ENCODE results near the gene GLRA3. TPM values are rescaled to one million over a fixed set of nuclear protein-coding genes. Genes with fewer than 3 reads are reported as not detected.

Gene GLRA3
- total and polyA plus RNA-seq, 2 experiments from 2014 or later, result 0.03 to 0.19 TPM

DNA sequence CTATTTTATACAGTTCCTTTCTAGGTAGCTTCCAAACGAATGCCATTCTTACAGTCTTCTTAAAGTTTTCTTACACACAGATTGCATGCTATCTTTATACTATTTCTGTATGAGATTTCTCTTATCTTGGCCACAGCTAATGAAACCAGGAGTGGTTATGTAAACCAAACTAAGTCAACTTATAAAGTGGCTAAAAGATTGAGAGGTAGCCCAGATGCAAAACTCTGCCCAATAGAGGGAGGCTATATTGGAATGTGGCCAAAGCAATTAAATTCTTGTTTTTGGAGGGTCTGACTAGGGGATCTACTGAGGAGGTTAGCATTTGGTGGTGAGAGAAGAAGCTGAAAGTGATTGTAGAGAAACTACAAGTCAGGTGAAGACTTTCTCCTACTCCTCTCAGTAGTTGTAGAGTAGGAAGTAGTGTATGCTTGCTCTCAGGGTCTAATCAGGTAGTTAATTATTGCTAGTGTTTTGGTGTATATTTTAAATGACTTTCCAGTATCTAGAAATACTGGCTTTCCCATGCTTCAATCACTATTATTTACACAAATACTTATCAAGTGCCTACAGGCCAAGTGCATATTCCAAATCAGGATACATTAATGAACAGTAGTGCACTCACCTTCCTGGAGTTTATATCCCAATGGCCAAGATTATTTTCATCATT lies 202.6 kb downstream of the GLRA3 start:
- Histone ChIP-seq H3K36me3 (ENCODE audit: insufficient read depth) (no peaks in the 10 kb centered on the region), H3K4me2 (no peak overlapping the region), H3K4me3 (no peak overlapping the region), H3K4me1 (ENCODE audit: insufficient read depth) (no peaks in the 10 kb centered on the region; the same call in 1 of the 2 replicates), H3K27ac (ENCODE audit: low read depth) (no peak overlapping the region), H2AFZ (no peak overlapping the region), H3K27me3 (ENCODE audit: insufficient read depth) (no peaks in the 10 kb centered on the region), H4K20me1 (replicated peaks; ENCODE audit: insufficient read depth) (no peaks in the 10 kb centered on the region), H3K9me2 (ENCODE audit: insufficient read depth) (no peaks in the 10 kb centered on the region; the same call in 1 of the 2 replicates), H3K79me2 (replicated peaks; ENCODE audit: insufficient read depth) (no peaks in the 10 kb centered on the region), H3F3A (replicated peaks; ENCODE audit: low read depth) (no peaks in the 10 kb centered on the region)
- H3K4me1 Mint-ChIP-seq, result no peaks in the 10 kb centered on the region; the same call in 2 of the 3 replicates
- no peak overlapping the region for H3K27ac Mint-ChIP-seq
- H3K36me3 Mint-ChIP-seq (ENCODE audit: low read depth), result no peaks in the 10 kb centered on the region
- no peak overlapping the region for H3K4me3 Mint-ChIP-seq
- DNase-seq (ENCODE audit: low spot score) (no peak), ATAC-seq (no peak)
- peaks cover 2% of the 10 kb centered on the region; the same call in 1 of the 3 replicates for H3K9me3 Mint-ChIP-seq
- TF ChIP-seq ZNF331 (CRISPR knock-in tag; IDR thresholded peaks at IDR 0.05; ENCODE audit: low read depth), result no peak
- TF ChIP-seq, protein P1, sequence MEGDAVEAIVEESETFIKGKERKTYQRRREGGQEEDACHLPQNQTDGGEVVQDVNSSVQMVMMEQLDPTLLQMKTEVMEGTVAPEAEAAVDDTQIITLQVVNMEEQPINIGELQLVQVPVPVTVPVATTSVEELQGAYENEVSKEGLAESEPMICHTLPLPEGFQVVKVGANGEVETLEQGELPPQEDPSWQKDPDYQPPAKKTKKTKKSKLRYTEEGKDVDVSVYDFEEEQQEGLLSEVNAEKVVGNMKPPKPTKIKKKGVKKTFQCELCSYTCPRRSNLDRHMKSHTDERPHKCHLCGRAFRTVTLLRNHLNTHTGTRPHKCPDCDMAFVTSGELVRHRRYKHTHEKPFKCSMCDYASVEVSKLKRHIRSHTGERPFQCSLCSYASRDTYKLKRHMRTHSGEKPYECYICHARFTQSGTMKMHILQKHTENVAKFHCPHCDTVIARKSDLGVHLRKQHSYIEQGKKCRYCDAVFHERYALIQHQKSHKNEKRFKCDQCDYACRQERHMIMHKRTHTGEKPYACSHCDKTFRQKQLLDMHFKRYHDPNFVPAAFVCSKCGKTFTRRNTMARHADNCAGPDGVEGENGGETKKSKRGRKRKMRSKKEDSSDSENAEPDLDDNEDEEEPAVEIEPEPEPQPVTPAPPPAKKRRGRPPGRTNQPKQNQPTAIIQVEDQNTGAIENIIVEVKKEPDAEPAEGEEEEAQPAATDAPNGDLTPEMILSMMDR (conservative IDR thresholded peaks at IDR 0.05; ENCODE audit: low read depth in 2 of 2), result no peak
- TF ChIP-seq ZNF114 (CRISPR knock-in tag; IDR thresholded peaks at IDR 0.05), result no peak
- TF ChIP-seq NANOG (IDR thresholded peaks at IDR 0.05; ENCODE audit: borderline replicate concordance), result no peak
- TF ChIP-seq STAT1 (IDR thresholded peaks at IDR 0.05; ENCODE audit: unreplicated experiment), result no peak
- TF ChIP-seq, protein P2, sequence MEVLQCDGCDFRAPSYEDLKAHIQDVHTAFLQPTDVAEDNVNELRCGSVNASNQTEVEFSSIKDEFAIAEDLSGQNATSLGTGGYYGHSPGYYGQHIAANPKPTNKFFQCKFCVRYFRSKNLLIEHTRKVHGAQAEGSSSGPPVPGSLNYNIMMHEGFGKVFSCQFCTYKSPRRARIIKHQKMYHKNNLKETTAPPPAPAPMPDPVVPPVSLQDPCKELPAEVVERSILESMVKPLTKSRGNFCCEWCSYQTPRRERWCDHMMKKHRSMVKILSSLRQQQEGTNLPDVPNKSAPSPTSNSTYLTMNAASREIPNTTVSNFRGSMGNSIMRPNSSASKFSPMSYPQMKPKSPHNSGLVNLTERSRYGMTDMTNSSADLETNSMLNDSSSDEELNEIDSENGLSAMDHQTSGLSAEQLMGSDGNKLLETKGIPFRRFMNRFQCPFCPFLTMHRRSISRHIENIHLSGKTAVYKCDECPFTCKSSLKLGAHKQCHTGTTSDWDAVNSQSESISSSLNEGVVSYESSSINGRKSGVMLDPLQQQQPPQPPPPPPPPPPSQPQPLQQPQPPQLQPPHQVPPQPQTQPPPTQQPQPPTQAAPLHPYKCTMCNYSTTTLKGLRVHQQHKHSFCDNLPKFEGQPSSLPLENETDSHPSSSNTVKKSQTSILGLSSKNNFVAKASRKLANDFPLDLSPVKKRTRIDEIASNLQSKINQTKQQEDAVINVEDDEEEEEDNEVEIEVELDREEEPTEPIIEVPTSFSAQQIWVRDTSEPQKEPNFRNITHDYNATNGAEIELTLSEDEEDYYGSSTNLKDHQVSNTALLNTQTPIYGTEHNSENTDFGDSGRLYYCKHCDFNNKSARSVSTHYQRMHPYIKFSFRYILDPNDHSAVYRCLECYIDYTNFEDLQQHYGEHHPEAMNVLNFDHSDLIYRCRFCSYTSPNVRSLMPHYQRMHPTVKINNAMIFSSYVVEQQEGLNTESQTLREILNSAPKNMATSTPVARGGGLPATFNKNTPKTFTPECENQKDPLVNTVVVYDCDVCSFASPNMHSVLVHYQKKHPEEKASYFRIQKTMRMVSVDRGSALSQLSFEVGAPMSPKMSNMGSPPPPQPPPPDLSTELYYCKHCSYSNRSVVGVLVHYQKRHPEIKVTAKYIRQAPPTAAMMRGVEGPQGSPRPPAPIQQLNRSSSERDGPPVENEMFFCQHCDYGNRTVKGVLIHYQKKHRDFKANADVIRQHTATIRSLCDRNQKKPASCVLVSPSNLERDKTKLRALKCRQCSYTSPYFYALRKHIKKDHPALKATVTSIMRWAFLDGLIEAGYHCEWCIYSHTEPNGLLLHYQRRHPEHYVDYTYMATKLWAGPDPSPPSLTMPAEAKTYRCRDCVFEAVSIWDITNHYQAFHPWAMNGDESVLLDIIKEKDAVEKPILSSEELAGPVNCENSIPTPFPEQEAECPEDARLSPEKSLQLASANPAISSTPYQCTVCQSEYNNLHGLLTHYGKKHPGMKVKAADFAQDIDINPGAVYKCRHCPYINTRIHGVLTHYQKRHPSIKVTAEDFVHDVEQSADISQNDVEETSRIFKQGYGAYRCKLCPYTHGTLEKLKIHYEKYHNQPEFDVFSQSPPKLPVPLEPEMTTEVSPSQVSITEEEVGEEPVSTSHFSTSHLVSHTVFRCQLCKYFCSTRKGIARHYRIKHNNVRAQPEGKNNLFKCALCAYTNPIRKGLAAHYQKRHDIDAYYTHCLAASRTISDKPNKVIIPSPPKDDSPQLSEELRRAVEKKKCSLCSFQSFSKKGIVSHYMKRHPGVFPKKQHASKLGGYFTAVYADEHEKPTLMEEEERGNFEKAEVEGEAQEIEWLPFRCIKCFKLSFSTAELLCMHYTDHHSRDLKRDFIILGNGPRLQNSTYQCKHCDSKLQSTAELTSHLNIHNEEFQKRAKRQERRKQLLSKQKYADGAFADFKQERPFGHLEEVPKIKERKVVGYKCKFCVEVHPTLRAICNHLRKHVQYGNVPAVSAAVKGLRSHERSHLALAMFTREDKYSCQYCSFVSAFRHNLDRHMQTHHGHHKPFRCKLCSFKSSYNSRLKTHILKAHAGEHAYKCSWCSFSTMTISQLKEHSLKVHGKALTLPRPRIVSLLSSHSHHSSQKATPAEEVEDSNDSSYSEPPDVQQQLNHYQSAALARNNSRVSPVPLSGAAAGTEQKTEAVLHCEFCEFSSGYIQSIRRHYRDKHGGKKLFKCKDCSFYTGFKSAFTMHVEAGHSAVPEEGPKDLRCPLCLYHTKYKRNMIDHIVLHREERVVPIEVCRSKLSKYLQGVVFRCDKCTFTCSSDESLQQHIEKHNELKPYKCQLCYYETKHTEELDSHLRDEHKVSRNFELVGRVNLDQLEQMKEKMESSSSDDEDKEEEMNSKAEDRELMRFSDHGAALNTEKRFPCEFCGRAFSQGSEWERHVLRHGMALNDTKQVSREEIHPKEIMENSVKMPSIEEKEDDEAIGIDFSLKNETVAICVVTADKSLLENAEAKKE (CRISPR knock-in tag; IDR thresholded peaks at IDR 0.05), result no peak
- no peak for TF ChIP-seq EZH2 (IDR thresholded peaks at IDR 0.05; ENCODE audit: low read depth, unreplicated experiment)
- no peak for TF ChIP-seq CREB1 (CRISPR knock-in tag; IDR thresholded peaks at IDR 0.05; ENCODE audit: low read depth)
- TF ChIP-seq, protein P3, sequence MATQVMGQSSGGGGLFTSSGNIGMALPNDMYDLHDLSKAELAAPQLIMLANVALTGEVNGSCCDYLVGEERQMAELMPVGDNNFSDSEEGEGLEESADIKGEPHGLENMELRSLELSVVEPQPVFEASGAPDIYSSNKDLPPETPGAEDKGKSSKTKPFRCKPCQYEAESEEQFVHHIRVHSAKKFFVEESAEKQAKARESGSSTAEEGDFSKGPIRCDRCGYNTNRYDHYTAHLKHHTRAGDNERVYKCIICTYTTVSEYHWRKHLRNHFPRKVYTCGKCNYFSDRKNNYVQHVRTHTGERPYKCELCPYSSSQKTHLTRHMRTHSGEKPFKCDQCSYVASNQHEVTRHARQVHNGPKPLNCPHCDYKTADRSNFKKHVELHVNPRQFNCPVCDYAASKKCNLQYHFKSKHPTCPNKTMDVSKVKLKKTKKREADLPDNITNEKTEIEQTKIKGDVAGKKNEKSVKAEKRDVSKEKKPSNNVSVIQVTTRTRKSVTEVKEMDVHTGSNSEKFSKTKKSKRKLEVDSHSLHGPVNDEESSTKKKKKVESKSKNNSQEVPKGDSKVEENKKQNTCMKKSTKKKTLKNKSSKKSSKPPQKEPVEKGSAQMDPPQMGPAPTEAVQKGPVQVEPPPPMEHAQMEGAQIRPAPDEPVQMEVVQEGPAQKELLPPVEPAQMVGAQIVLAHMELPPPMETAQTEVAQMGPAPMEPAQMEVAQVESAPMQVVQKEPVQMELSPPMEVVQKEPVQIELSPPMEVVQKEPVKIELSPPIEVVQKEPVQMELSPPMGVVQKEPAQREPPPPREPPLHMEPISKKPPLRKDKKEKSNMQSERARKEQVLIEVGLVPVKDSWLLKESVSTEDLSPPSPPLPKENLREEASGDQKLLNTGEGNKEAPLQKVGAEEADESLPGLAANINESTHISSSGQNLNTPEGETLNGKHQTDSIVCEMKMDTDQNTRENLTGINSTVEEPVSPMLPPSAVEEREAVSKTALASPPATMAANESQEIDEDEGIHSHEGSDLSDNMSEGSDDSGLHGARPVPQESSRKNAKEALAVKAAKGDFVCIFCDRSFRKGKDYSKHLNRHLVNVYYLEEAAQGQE (IDR thresholded peaks at IDR 0.05; ENCODE audit: unreplicated experiment), result no peak
- no peak for TF ChIP-seq JUNB (IDR thresholded peaks at IDR 0.05; ENCODE audit: unreplicated experiment)
- TF ChIP-seq EZH2phosphoT487 (IDR thresholded peaks at IDR 0.05; ENCODE audit: unreplicated experiment), result no peak
- TF ChIP-seq POLR2AphosphoS5 (IDR thresholded peaks at IDR 0.05; ENCODE audit: low read depth), result no peak
- TF ChIP-seq, protein P4, sequence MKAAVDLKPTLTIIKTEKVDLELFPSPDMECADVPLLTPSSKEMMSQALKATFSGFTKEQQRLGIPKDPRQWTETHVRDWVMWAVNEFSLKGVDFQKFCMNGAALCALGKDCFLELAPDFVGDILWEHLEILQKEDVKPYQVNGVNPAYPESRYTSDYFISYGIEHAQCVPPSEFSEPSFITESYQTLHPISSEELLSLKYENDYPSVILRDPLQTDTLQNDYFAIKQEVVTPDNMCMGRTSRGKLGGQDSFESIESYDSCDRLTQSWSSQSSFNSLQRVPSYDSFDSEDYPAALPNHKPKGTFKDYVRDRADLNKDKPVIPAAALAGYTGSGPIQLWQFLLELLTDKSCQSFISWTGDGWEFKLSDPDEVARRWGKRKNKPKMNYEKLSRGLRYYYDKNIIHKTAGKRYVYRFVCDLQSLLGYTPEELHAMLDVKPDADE (IDR thresholded peaks at IDR 0.05), result no peak
- H3K27me3 Mint-ChIP-seq (ENCODE audit: insufficient read depth, low read depth, poor library complexity), result no peaks in the 10 kb centered on the region

Measured in GM23338 (cell line).